ENCODE data around the gene SRGAP3. TPM values are rescaled to one million over a fixed set of nuclear protein-coding genes. Genes with fewer than 3 reads are reported as not detected.
"Not testable (repeated sequence)": the region's sequence is repeated elsewhere in the genome, so short reads cannot be mapped to it uniquely, and the experiment has no call there.

The SRGAP3 gene
- 10 to 100 TPM in 3 of 4 donors, 1 to 10 TPM in 1; 6.7 to 24.8 (median 19.7) TPM for total RNA-seq

- peak in 4 of 6 experiments; percentile 27 to 65 (median 58) for TF ChIP-seq CTCF (IDR thresholded peaks at IDR 0.05)
- peak in 1 of 2 donors; percentile 28 for TF ChIP-seq POLR2A (IDR thresholded peaks at IDR 0.05)
- Histone ChIP-seq H3K27me3 (no peaks in the 10 kb centered on the region), H3K4me3 (peak within 1 kb of the TSS; percentile 38 to 65 (median 54)), H3K27ac (peak within 1 kb of the TSS in 2 of 4 donors; percentile 0 to 43), H3K9me3 (no peaks in the 10 kb centered on the region), H3K36me3 (no peaks in the 10 kb centered on the region), H3K4me1 (peaks cover 0 to 18% (median 0%) of the 10 kb centered on the region in 4 donors)
- peak; percentile 79 to 94 (median 85) for DNase-seq
Observed at GRCh38 chr3:9249273-9250192, at the start of gene SRGAP3. Gene SRGAP3, minus strand, starts transcription at chr3:9249646. Its CDS starts 695 bp downstream, at chr3:9248951.

DNA sequence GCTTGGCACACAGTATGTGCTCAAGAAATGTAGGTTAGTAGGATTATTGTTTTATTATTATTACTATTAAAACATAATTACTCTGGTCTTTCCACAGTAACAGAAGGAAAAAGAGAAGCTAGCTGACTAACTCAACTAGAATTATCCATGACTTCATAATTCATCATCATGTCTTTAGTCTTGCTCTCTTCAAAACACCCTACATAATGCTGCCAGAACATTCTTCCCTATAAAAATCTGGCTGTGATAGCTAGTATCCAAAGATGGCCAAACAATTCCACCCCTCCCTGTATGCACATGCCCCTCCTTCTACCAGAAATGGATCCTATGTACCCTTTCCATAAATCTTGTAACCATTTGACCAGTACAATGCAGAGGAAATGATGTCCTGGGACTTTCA lies 48.8 kb upstream of the SRGAP3 start:
- H3K27ac ChIP-seq = no peak overlapping the region
- H3K27me3 ChIP-seq = no peaks in the 10 kb centered on the region
- TF ChIP-seq CTCF (IDR thresholded peaks at IDR 0.05) = no peak
- H3K4me1 ChIP-seq = peaks cover 0 to 5% (median 0%) of the 10 kb centered on the region in 4 donors
- H3K4me3 ChIP-seq = no peak overlapping the region
- H3K9me3 ChIP-seq = no peaks in the 10 kb centered on the region
- no peaks in the 10 kb centered on the region for H3K36me3 ChIP-seq
- no peak for DNase-seq

DNA sequence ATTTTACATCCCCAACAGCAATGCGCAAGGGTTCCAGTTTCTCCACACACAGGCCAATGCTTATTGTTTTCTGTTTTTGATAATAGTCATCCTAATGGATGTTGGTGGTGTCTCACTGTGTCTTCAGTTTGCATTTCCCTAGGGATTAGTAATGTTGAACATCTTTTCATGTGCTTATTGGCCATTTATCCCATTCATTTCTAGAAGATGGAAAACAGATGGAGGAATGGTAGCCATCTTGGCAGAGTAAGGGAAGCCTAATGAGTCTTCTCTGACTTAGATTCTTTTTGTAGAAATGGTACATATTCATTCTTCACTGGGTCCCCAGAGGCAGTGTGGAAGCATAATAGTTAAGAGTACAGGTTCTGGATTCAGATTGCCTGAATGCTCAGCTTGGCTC lies 46.8 kb upstream of the SRGAP3 start:
- no peaks in the 10 kb centered on the region for H3K9me3 ChIP-seq
- no peaks in the 10 kb centered on the region for H3K36me3 ChIP-seq
- no peaks in the 10 kb centered on the region for H3K27me3 ChIP-seq
- no peak for DNase-seq
- H3K4me3 ChIP-seq = no peak overlapping the region
- no peak for TF ChIP-seq POLR2A (IDR thresholded peaks at IDR 0.05)
- no peak for TF ChIP-seq CTCF (IDR thresholded peaks at IDR 0.05)
- H3K4me1 ChIP-seq = no peaks in the 10 kb centered on the region
- no peak overlapping the region for H3K27ac ChIP-seq

- Histone ChIP-seq H3K4me3 (no peak overlapping the region), H3K4me1 (no peaks in the 10 kb centered on the region), H3K36me3 (no peaks in the 10 kb centered on the region), H3K27me3 (no peaks in the 10 kb centered on the region), H3K9me3 (no peaks in the 10 kb centered on the region), H3K27ac (no peak overlapping the region)
- no peak for DNase-seq
- TF ChIP-seq POLR2A (IDR thresholded peaks at IDR 0.05) (no peak), CTCF (IDR thresholded peaks at IDR 0.05) (no peak)
Observed at GRCh38 chr3:9295007-9295406, 45.6 kb upstream of the SRGAP3 start.

DNA sequence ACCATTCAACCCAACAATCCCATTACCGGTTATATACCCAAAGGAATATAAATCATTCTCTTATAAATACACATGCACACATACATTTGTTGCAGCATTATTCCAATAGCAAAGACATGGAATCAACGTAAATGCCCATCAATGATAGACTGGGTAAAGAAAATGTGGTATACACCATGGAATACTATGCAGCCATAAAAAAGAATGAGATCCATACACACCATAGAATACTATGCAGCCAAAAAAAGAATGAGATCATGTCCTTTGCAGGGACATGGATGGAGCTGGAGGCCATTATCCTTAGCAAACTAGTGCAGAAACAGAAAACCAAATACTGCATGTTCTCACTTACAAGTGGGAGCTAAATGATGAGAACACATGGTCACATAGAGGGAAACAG lies 44.5 kb upstream of the SRGAP3 start:
- H3K4me3 ChIP-seq, H3K9me3 ChIP-seq, H3K36me3 ChIP-seq, H3K27me3 ChIP-seq, H3K27ac ChIP-seq, DNase-seq, H3K4me1 ChIP-seq: not testable (repeated sequence)

DNA sequence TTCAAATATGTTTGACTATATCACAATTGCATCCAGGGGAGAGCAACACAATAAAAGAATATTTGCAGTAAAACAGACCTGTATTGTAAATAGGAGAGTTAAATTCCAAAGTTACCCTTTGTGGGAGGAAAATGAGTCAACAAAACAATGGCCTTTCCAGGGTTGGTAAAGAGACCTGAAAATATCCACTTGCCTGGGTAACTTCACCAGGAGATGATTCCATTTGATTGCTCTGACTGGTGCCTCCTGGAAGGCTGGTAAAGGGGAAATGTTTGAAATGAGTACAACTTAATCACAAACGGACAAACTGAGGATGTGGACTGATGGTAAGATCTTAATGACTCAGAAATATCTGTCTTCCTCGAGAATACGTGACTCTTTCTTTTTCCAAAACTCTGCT lies 43.6 kb upstream of the SRGAP3 start:
- no peaks in the 10 kb centered on the region for H3K9me3 ChIP-seq
- no peak for DNase-seq
- H3K27me3 ChIP-seq = no peaks in the 10 kb centered on the region
- H3K36me3 ChIP-seq = no peaks in the 10 kb centered on the region
- no peak for TF ChIP-seq CTCF (IDR thresholded peaks at IDR 0.05)
- no peak for TF ChIP-seq POLR2A (IDR thresholded peaks at IDR 0.05)
- H3K4me1 ChIP-seq = no peaks in the 10 kb centered on the region
- no peak overlapping the region for H3K4me3 ChIP-seq
- H3K27ac ChIP-seq = no peak overlapping the region
